ENCODE measurements around the gene CORIN. TPM values are rescaled to one million over a fixed set of nuclear protein-coding genes. Genes with fewer than 3 reads are reported as not detected.

CORIN gene
- total RNA-seq, 4 donors from 2014 or later: 0.49 to 5.3 (median 4.4) TPM; not detected in 1

DNA sequence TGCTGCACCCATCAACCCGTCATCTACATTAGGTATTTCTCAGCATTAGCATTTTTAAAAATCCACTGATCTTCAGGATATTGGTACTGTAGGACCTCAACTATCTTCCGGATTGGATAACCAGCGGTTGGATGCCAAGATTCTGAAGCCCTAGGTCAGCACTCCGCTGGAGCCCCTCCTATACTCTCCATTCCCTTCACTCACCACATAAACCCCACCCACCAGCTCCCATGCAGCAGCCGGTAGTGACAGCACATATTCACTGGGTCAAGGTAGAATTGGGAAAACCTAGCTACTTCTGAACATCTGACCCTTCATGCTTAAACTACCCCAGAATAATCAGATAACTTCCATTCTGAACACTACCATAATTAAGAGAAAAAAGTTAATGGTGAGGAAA, 134.9 kb downstream of the CORIN start:
- no peak for TF ChIP-seq CTCF (IDR thresholded peaks at IDR 0.05; ENCODE audit: low read depth)

- no peak for TF ChIP-seq CTCF (IDR thresholded peaks at IDR 0.05; ENCODE audit: low read depth)
These were observed 136.6 kb downstream of the CORIN start for GRCh38 chr4:47701286-47701685.

DNA sequence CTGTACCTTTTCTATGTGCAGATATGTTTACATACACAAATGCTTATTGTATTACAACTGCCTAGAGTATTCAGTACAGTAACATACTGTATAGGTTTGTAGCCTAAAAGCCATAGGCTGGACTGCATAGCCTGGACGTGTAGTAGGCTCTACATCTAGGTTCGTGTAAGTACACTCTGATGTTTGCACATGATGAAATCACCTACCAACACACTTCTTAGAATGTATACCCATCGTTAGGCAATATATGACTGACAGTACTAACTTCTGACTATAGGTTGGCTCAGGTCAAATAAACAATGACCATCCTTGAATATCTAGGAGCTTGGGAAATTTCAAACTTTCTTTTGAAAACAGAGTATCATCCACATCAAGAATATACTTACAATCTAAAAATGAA, 139.0 kb downstream of the CORIN start:
- TF ChIP-seq CTCF (IDR thresholded peaks at IDR 0.05; ENCODE audit: low read depth): no peak

DNA sequence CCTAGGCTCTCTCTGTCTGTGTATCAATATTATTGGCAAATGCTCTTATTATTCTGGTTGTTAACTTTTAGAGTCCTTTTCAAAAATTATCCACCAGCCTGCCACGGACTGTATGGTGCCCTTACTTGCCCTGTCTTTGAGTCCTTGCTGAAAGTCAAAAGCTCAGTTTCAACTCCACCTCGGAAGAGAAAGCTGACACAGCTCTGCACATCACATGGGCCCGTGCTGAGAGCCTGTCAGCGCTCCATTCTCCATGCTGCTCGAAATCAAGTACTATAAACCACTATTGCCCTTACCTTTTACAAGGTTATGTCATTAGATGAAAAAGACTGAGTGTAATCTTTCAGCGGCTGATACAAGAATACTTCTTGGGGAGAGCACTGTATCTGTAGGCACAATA, 141.0 kb downstream of the CORIN start:
- TF ChIP-seq CTCF (IDR thresholded peaks at IDR 0.05; ENCODE audit: low read depth): no peak

DNA sequence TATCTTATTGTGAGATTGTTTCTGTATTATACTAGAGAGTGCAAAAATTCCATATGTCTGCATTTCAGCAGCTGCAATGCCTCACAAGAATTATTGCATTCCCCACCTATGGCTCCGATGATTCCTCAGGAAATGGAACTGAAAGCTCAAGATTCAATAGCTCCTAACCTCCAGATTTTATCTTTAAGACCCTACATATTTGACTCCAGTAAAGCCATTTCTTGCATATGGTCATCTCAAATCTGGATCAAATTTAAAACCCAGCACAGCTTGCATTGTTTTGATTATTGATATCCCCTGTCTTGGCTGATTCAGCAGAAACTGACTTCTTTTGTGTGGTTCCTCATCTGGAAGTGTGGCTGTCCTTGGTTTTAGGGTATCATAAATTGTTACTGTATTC, 142.6 kb downstream of the CORIN start:
- no peak for TF ChIP-seq CTCF (IDR thresholded peaks at IDR 0.05; ENCODE audit: low read depth)

GRCh38 chr4:47694322-47694721, 143.5 kb downstream of the CORIN start:
- TF ChIP-seq CTCF (IDR thresholded peaks at IDR 0.05; ENCODE audit: low read depth): no peak

DNA sequence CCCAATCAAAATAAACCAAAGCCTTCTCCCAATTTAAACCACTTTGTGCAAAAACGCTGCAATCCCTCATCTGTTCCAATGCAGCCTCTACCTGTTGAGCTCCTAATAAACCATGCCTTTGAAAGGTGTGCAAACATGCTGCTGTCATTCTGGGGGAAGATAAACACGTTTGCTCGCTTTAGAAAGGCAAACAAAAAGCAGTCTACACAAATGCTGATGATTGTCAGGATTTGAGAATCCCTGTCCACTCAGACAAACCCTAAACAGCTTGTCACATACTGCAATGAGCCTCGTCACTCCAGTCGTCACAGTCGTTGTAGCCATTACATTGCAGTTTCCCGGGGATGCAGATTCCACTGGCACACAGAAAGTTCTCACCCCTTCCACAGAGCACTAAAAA, 145.2 kb downstream of the CORIN start:
- TF ChIP-seq CTCF (IDR thresholded peaks at IDR 0.05; ENCODE audit: low read depth): no peak
